Fibroblast of peridontal ligament (primary cell): Measurements from ENCODE around the gene SCN7A.
A peak's percentile ranks its signal among the peaks of the same experiment; 100 is the strongest.

Experiments used
- DNase-seq: peaks from one replicate; pipeline ENCODE4 v3.0.0-alpha.2; 2010; ENCODE audit errors: extremely low read depth

SCN7A gene

GRCh38 chr2:166404831-166405568 is 89.0 kb downstream of the SCN7A start:
- DNase-seq = peak; percentile 23

- no peak for DNase-seq
Observed at GRCh38 chr2:166394245-166394644, 99.8 kb downstream of the SCN7A start.

DNA sequence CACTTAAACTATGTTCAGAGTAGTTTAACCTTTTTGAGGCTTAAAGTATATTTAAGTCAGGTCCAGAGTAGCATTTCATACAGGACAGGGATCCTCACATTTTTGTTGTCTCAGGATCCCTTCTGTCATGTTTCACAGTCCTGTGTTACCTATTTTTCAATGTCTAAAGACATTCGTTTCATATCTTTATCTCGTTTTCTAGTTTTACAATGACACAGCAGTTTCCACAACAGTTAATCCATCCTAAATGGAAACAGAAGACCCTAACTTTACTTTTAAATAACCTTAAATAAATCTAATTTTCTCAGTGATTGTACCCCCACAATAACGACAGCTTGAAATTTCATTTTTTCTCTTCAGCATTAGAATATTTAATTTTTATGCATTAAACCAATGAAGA is 101.0 kb downstream of the SCN7A start:
- no peak for DNase-seq

DNA sequence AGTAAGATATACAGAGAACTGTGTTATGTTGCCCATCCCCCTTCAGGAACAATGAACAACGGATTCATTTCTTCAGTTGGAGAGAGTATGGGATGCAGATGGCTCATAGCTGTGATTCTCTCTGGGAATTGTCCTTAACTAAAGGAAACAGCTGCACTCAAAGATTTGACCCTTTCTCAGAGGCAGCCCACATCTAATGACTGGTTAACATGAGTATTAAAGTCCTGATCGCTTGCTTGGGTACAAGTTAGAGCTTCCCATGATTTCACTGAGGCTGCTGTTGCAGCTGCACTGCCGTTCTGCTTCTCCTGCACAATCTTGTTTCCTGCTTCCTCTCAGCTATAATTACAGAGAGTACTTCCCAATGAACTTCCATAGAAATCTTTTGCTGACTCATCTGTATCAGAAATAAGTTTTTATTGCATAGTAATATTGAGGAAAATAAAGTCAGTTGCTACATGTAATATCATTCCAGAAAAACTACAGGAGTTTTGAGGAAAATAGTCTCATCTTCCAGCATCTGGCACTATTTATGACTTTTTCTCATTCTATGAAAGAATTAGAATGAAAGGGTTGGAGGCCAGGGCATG is 105.5 kb downstream of the SCN7A start:
- no peak for DNase-seq

DNA sequence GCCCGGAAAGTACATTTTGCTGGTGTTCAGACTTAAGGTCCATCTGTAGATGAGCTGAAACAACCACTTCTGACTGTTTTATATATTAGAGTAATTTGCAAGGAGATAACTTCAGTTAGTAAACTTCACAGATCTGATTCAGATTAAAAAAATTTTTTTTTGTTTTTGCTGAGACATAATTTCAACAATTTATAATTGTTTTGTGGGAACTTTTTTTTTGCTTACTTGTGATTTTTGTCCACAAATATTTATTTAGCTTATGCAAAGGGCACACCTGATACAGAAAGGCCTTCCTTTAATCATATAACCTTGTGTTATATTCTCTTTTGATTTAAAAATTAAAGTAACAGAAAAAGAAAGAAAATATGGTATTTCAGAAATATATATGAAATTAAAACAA is 108.7 kb downstream of the SCN7A start:
- no peak for DNase-seq

GRCh38 chr2:166384774-166385173 is 109.3 kb downstream of the SCN7A start:
- peak; percentile 69 for DNase-seq

GRCh38 chr2:166382448-166382847 is 111.6 kb downstream of the SCN7A start:
- no peak for DNase-seq

DNA sequence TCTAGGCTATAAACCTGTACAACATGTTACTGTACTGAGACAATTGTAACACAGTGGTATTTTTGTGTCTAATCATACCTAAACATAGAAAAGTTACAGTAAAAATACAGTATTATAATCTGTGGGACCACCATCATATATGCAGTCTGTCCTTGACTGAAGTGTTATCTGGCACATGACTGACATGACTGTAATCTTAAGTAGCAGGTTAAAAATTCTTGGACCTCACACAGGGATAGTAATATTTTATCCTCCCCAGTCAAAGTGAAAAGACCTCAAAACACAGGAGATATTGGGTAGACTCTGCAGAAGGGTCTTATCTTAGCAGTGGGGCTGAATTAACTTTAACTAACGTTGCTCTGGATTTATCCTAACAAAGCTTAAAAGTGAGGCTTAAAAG is 113.4 kb downstream of the SCN7A start:
- DNase-seq = no peak

DNA sequence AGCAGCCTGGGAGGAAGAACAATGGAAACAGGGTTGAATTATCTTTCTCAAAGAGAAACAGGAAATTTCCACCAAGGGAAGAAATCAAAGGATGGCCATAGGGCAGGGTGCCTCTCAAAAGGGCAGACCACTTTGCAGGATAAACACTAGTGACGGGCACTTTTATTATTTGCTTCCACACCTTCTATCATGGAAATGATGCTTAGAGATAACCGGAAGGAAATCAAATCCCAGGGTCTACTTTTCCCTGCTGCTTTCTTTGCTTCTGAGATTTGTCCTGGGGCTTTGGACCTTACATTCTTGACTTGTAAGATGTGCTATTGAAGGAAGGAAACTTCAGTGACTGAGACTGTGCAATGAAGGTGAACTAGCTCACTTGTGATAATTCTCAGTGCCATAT is 117.2 kb downstream of the SCN7A start:
- DNase-seq = no peak

GRCh38 chr2:166376488-166376828 is 117.6 kb downstream of the SCN7A start:
- DNase-seq = no peak

DNA sequence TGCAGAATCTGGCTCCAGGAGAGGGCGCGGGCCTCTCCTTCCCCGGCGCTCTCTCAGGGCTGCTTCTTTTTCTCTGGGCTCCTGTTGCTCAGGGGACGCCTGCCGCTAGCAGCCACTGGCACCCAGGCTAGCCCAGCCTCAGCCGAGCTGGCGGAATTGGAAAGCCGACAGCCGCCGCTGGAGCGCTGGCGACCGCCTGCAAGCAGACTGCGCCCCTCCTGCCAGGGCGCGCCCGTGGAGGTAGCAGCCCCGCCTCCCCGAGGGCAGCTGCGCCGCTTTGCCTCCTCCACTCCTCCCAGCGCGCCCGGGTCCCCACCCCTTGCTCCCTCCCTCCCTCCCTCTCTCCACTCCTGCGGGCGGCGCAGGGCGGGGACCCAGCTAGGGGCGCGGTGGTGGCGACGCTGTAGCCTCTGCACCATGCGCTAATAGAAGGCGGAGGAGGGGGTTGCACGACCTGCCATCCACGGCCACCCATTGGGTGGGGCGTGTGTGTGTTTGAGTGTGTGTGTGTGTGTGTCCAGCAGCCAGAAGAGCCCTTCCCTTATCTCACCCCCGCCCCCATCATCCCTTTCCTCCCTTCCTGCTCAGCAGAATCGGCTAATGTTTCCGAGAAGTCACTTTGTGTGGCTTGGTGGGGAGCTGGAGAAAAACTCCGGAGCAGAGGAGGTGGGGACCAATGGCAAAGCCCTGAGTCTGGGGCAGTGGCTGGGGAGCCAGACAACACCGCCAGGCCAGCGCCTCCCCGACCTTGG is 118.1 kb downstream of the SCN7A start, which contains the start of gene SCN9A:
Gene SCN9A, minus strand, starts transcription at position 209 of the 752 bp plus-strand sequence. CDS start 64,188 bp downstream, outside the sequence.
- DNase-seq = peak; percentile 64

DNA sequence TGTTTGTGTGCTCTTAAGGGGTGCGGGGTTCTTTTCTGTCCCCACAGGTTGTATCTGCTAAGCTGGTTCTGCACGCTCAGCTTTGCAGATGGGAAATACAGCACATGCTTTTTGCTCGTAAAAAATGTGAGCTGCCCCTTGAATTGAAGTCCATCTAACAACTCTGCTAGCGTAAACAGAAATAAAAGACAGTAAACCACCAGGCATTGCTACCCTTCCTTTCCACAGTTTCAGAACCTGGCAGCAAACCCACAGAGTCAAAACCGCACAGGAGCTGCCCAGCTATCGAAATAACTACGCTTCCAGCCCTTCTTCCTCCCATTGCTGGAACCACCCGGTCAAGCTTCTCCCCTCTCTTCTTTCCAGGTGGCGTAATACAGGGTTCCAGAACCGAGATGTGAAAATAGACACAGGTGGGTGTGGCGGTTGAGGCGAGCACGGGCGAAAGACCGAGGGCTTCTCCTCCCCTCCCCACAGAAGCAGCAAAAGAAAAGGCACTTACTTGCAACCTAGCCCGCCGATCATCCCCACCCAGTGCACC is 118.8 kb downstream of the SCN7A start:
- DNase-seq = peak; percentile 36

DNA sequence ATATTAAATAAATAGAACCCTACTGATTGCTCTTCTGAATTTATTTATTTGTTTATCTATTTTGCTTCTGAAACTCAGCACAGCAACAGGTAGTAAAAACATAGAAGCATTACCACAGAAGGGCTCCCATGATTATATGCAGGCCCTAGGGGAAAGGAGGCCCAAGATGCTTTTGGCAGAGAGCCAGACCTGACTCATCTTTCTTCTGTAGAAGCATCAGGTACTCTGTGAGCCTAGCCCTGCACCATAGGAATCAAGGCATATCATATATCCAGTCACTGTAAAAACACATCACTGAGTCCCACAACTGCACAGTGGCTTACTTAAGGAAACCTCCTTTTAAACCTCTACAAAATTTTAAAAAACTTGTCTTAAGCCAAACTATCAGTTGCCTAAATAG is 120.1 kb downstream of the SCN7A start:
- peak; percentile 59 for DNase-seq

- DNase-seq = no peak
Observed at GRCh38 chr2:166373539-166373938, 120.5 kb downstream of the SCN7A start.

- no peak for DNase-seq
Observed at GRCh38 chr2:166373105-166373504, 120.9 kb downstream of the SCN7A start.

- peak; percentile 45 for DNase-seq
Observed at GRCh38 chr2:166372046-166372445, 122.0 kb downstream of the SCN7A start.

DNA sequence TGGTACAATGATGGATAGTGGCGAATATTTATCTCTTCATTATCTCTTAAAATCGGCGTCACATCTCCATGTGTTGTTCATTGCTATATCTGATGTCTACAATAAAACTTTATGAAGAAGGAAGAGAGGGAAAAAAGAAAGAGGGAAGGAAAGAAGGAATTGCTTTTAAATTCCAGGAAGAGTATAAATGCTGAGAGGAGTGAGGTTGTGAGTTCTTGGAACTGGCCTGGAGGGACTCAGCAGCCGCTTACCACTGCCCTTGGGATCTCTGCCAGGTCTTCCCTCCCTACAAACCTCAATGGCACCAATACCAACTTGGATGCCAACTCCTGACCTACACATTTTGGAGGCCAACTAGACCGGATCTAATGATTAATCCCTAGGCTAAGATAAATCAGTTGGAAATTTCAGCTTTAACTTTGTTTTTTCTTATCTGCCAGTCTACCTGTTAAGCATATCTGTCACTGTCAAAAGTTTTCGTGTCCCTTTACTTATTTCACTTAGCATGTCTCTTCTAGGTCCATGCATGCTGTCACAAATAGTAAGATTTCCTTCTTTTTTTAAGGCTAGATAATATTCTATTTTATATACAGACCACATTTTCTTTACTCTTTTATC is 128.1 kb downstream of the SCN7A start:
- peak; percentile 40 for DNase-seq

- DNase-seq = no peak
Observed at GRCh38 chr2:166365239-166365638, 128.8 kb downstream of the SCN7A start.

GRCh38 chr2:166364476-166365161 is 129.4 kb downstream of the SCN7A start:
- no peak for DNase-seq

- peak; percentile 61 for DNase-seq
Observed at GRCh38 chr2:166361351-166362153, 132.5 kb downstream of the SCN7A start.

- no peak for DNase-seq
Observed at GRCh38 chr2:166360906-166361305, 133.1 kb downstream of the SCN7A start.
